CD4-positive, alpha-beta T cell treated with Interleukin-17A for 1 hour (primary cell): ENCODE results near the gene MED8.
A peak's percentile ranks its signal among the peaks of the same experiment; 100 is the strongest.
"Not testable (repeated sequence)": the region's sequence is repeated elsewhere in the genome, so short reads cannot be mapped to it uniquely, and the experiment has no call there.

ENCODE experiments used
- DNase-seq: peaks from one replicate; pipeline ENCODE4 v3.0.0-alpha.2; 2020

The MED8 gene

GRCh38 chr1:43421976-43422750 lies 32.6 kb upstream of the MED8 start:
- DNase-seq = no peak

- no peak for DNase-seq
Measured at GRCh38 chr1:43421396-43421795, 31.8 kb upstream of the MED8 start.

GRCh38 chr1:43420874-43421273 lies 31.3 kb upstream of the MED8 start:
- DNase-seq = no peak

- no peak for DNase-seq
Measured at GRCh38 chr1:43419627-43420425, 30.2 kb upstream of the MED8 start.

- no peak for DNase-seq
Measured at GRCh38 chr1:43418858-43419257, 29.3 kb upstream of the MED8 start.

- DNase-seq = no peak
Measured at GRCh38 chr1:43415901-43416300, 26.3 kb upstream of the MED8 start.

GRCh38 chr1:43414634-43415223 lies 25.1 kb upstream of the MED8 start:
- DNase-seq = peak; percentile 75

- DNase-seq = not testable (repeated sequence)
Measured at GRCh38 chr1:43413426-43413825, 23.8 kb upstream of the MED8 start.

GRCh38 chr1:43410571-43410970 lies 21.0 kb upstream of the MED8 start:
- no peak for DNase-seq

GRCh38 chr1:43405876-43406234 lies 16.3 kb upstream of the MED8 start:
- DNase-seq = no peak

- DNase-seq = no peak
Measured at GRCh38 chr1:43405219-43405875, 15.7 kb upstream of the MED8 start.

- no peak for DNase-seq
Measured at GRCh38 chr1:43404353-43404752, 14.8 kb upstream of the MED8 start.

GRCh38 chr1:43402089-43402865 lies 12.7 kb upstream of the MED8 start:
- no peak for DNase-seq

GRCh38 chr1:43400441-43400840 lies 10.8 kb upstream of the MED8 start:
- not testable (repeated sequence) for DNase-seq

GRCh38 chr1:43398227-43398626 lies 8.6 kb upstream of the MED8 start:
- no peak for DNase-seq

- DNase-seq = no peak
Measured at GRCh38 chr1:43396059-43396458, 6.5 kb upstream of the MED8 start.

- DNase-seq = no peak
Measured at GRCh38 chr1:43395523-43395922, 5.9 kb upstream of the MED8 start.

GRCh38 chr1:43392702-43393101 lies 3.1 kb upstream of the MED8 start:
- no peak for DNase-seq

GRCh38 chr1:43388613-43389012 lies 987 bp downstream of the MED8 start:
- DNase-seq = no peak

- no peak for DNase-seq
Measured at GRCh38 chr1:43387976-43388599, 1.5 kb downstream of the MED8 start.

GRCh38 chr1:43386676-43387075 lies 2.9 kb downstream of the MED8 start:
- DNase-seq = no peak

- DNase-seq = no peak
Measured at GRCh38 chr1:43383449-43383848, 6.2 kb downstream of the MED8 start.
